Liver (tissue), 3 donors: ENCODE results near the gene SAC3D1.

Source experiments
- CTCF ChIP-seq: fragments of 150-350 bp; IDR thresholded peaks from 2 replicates; pipeline ENCODE4 v1.5.1; 2017; ENCODE audit warnings: improper control_type of control experiment, low read depth, low read length; ENCODE audit not compliant: missing input control
- REST ChIP-seq: IDR thresholded peaks from 2 replicates; pipeline ENCODE4 v1.6.1; 2016; ENCODE audit warnings: antibody characterized with exemption, mild to moderate bottlenecking
- TAF1 ChIP-seq: conservative IDR thresholded peaks from 2 replicates; pipeline ENCODE4 v1.6.1; 2016; ENCODE audit warnings: antibody characterized with exemption, mild to moderate bottlenecking
- YY1 ChIP-seq: IDR thresholded peaks from 2 replicates; pipeline ENCODE4 v1.6.1; 2016; ENCODE audit warnings: antibody characterized with exemption, mild to moderate bottlenecking
- donor health status: healthy.
- donor health status: healthy.

GRCh38 chr11:65027213-65028067 is 13.6 kb upstream of the SAC3D1 start, which contains the start of gene SNX15:
- TF ChIP-seq CTCF = peak; percentile 62
- TF ChIP-seq YY1 = peak; percentile 69
- TF ChIP-seq TAF1 = no peak
- TF ChIP-seq REST = peak; percentile 52
